Pulmonary artery endothelial cell (primary cell): ENCODE results near the gene GABBR1. TPM values are rescaled to one million over a fixed set of nuclear protein-coding genes. Genes with fewer than 3 reads are reported as not detected.
"Not testable (repeated sequence)": the region's sequence is repeated elsewhere in the genome, so short reads cannot be mapped to it uniquely, and the experiment has no call there.

ENCODE experiments used
- DNase-seq: peaks from one replicate; pipeline ENCODE4 v3.0.0-alpha.2; 2011; ENCODE audit warnings: low read depth, low spot score
- total RNA-seq: library from RNA; depleted of rRNA; stranded (reverse); fragments of >200 nt; gene quantifications from 2 replicates; pipeline ENCODE4 v1.2.3, GENCODE V29; 2014

Gene GABBR1
- 8.8 and 10.1 TPM in 2 replicates for total RNA-seq

DNA sequence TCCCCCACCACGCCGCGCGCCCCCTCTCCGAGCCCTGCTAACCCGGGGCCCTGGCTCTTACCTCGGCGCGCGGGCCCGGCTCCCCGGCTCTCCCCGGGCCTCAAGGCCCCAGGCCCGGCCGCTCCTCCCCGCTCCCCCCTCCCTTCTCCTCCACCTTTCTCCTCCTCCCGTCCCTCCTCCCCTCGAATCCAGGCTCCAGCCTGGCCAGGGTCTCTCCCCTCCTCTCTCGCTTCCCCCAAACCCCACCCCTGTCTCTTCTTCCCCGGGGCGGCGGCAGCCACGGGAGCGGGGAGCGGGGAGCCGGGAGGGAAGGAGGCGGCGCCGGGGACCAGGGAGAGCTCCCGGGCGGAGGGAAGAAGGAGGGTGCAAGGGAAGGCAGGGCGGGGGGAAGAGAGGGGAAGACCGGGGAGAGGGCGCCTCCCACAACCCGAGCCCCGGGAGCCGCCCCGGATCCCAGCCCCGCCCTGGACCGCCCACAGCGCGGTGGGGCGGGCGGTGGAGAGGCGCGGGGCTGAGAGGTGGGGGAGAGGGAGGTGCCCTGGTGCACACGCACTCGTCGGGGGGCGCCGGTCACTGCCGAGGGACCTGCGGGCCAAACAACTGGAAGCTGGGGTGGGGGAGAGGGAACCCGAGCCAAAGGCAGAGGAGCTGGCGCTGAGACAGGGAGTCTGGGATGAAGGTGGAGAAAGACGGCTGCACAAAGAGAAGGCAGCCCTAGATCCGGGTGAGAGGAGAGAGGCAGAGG, at the start of gene GABBR1:
Gene GABBR1, minus strand, starts transcription at position 395 of the 745 bp plus-strand sequence. CDS start 798 bp downstream, outside the sequence.
- no peak for DNase-seq

GRCh38 chr6:29681811-29682210, 48.8 kb upstream of the GABBR1 start:
- no peak for DNase-seq

- no peak for DNase-seq
These were observed 47.9 kb upstream of the GABBR1 start, which contains the start of gene ZFP57 for GRCh38 chr6:29680904-29681303. ZFP57 (minus strand) TSS chr6:29681152; CDS start chr6:29677003, 4,149 bp downstream.

DNA sequence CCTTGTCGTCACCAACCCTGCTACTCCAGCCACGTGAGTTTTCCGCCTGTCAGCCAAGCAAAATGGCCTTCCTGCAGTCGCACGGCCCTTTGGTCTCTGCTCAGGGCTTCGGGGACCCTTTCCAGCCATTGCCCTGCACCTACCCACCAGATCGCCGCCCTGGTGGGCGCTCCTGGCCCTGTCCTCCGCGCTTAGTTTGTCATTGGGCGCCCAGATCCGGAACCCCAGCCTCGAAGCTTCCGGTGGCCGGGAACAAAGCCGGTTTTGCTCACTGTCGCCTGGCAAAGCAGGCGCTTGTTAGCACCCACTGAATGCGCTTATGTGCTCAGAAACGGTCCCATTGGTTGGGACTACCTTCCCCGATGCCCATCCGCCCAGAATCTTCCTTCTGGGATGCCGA, 47.4 kb upstream of the GABBR1 start:
- no peak for DNase-seq

DNA sequence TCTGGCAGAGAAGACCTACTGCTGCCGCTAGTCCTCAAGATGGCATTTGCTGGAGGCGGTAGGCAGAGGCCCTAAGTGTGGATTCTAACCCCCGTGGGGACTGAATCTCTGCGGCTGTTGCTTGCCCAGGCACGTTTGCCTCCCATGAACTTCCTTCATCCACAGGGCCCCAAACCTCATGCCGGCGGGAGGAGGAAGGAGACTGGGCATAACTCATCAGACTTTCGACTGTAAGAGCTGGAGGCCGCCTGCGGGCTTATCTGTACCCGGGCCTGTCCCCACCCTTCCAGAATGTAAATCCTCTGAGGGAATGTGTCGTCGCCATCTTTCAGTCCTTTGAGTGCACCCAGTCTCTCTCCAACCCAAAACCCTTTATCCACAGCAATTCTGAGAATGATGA, 47.0 kb upstream of the GABBR1 start:
- no peak for DNase-seq

DNA sequence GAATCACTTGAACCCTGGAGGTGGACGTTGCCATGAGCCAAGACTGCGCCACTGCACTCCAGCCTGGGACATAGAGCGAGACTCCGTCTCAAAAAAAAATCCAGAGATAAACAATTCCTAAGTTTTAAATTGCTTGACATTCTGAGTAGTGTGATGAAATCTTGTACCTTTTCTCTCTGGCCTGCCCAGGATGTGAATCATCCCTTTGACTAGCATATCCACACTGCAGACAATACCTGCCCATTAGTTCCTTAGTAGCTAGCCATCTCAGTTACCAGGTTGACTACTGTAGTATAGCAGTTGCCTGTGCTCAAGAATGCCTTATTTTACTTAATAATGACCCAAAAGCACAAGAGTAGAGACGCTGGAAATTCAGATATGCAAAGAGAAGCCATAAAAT, 45.1 kb upstream of the GABBR1 start:
- DNase-seq, result no peak

DNA sequence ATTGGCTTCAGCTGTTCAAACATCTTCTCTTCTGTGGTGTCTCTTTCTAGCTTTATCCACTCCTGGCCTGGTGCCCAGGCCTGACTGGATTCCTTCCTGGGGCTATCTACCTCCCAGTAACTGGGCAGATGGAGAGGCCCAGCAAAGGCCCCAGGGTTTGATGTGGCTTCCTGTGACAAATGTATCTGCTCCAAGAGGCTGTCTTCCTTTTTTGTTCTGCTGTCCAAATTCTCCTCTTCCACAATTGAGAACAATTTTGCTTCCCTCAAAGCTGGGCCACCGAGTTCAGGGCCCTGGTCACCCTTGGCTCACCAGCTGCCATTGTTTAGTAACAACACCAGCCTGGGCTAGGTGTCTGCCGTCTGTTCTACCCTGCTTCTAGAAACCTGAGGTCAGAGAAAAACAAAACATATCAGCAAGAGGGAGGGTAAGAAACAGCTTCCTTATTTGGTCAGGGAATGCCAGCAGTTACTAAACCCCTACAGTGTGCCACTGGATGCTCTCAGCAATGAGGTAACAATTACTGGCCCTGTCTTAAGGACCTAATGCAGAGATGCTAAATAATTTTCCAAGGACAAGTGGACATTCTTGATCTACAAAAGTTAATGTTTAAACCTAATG, 44.1 kb upstream of the GABBR1 start:
- no peak for DNase-seq

DNA sequence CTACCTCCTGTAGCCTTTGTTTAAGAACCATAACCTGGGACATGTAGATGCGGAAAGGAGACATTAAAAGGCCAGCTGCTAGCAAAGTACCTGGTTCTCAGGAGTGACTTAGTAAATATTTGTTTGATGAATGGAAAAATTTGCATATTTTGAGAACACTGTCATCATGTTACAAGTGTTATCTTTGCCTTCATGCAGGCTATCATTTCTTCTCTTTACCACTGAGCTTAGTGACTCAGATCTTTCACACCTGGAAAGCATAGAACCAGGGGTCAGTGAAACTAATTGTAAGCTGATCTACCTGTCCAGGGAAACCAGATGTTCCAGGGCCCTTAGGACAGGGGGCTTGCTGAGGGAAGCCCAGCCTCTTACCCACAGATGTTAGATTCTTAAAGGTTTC, 42.6 kb upstream of the GABBR1 start:
- no peak for DNase-seq

GRCh38 chr6:29674008-29674407, 41.0 kb upstream of the GABBR1 start:
- no peak for DNase-seq

- DNase-seq, result no peak
These were observed 40.2 kb upstream of the GABBR1 start for GRCh38 chr6:29673161-29673560.

DNA sequence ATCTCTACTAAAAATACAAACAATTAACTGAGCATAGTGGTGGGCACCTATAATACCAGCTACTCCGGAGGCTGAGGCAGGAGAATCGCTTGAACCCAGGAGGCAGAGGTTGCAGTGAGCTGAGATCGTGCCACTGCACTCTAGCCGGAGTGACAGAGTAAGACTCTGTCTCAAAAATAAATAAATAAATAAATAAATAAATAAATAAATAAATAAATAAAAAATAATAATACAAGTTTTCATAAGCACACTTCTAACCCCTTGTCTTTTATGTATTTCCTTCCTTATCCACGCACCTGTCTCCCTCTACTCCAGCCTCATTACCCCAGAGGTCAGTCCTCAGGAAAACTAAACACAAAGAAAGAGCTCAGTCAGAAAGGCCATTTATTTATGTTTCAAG, 39.1 kb upstream of the GABBR1 start:
- not testable (repeated sequence) for DNase-seq

DNA sequence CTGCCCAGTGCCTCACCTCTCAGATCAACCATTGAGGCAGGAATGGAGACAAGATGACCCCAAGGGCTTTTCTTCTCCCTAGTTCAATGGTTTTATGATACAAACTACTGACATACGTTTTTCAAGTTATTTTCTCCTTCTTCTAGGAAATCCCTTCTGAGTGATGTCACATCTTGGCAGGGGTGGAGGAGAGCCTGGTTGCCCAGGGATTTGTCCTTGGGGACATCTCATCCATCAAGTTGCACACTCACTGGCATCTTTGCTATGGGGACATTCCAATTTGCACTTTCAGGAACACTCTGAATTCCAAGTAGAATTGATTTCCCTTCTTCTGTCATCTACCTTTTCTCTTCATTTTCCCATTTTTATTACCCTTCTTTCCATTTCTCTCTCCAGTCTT, 38.0 kb upstream of the GABBR1 start:
- no peak for DNase-seq

- no peak for DNase-seq
These were observed 34.2 kb upstream of the GABBR1 start for GRCh38 chr6:29667158-29667557.

- no peak for DNase-seq
These were observed 33.8 kb upstream of the GABBR1 start for GRCh38 chr6:29666826-29667130.

DNA sequence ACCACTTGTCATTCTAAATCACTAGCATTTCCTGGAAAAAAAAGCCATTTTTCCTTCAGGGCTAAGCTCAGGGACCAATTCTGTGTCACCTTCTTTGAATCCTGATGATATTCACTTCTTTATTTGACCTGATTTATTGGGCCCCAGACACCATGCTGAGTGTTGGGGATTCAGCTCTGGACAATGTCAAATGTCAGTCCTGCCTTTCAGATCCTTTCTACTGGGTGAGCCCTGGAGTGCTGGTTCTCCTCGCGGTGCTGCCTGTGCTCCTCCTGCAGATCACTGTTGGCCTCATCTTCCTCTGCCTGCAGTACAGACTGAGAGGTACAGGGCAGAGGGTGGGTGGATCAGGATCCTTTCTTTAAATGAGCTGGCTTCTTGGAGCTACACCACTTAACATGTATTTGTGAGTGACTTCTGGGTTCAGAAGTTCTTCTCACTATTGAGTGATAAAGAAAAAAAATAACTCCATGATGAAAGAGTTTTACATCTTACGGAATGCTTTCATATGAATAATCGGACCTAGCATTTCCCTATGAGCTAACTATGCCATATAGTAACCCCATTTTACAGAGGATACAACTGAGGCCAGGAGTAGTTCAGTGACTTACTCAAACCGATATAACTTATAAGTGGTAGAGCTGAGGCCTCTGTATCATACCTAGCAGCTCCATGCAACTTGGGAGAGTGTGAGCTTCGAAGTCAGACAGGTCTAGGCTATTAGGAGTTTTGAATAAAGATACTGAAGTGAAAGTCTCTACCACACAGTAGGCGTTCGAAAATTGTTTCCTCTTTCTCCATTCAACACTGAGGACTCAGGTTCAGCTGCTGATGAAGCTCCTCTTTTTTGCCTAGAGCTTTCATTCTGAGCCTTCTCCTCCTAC, 33.2 kb upstream of the GABBR1 start:
- no peak for DNase-seq

GRCh38 chr6:29663300-29664042, 30.5 kb upstream of the GABBR1 start:
- DNase-seq, result no peak

- not testable (repeated sequence) for DNase-seq
These were observed 28.6 kb upstream of the GABBR1 start for GRCh38 chr6:29661502-29662141.

DNA sequence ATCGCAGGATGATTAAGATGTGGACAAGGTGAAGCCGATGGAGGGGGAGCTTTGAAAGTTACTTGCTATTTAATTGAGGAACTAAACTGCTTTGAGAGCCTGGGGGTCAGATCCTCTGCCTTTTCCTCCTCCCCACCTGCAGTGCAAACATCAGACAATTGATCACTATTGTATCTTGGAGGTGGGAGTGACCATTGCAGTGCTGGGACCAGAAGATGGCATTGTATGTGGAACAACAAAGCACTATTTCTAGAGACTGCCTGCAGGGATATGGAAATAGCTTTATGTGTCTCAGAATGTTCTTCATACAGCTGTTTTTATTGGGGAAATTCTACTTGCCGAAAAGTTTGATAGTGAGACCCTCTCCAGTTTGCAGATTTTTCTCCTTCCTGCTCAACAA, 28.1 kb upstream of the GABBR1 start:
- DNase-seq, result no peak

GRCh38 chr6:29656798-29657197, 23.8 kb upstream of the GABBR1 start, which contains the start of gene MOG:
MOG (plus strand) TSS chr6:29657092; CDS start chr6:29657210, 118 bp downstream.
- no peak for DNase-seq

- no peak for DNase-seq
These were observed 23.2 kb upstream of the GABBR1 start for GRCh38 chr6:29656157-29656556.

- no peak for DNase-seq
These were observed 22.7 kb upstream of the GABBR1 start for GRCh38 chr6:29655658-29656057.
